Vagina (tissue), 2 donors: ENCODE results near the gene ZMIZ1.

Source experiments
- POLR2A ChIP-seq, 2 donors: fragments of 450-650 bp; IDR thresholded peaks; one replicate each; pipeline ENCODE4 v1.6.1; 2017; ENCODE audit warnings: antibody characterized with exemption in 2 of 2, mild to moderate bottlenecking in 2 of 2, moderate library complexity in 2 of 2
- POLR2AphosphoS5 ChIP-seq, 2 donors: sonication (generic); formaldehyde crosslinking; IDR thresholded peaks; one replicate each; pipeline ENCODE4 v1.9.0; 2017; ENCODE audit warnings: antibody characterized with exemption in 2 of 2, mild to moderate bottlenecking in 2 of 2, low read depth in 1 of 2; ENCODE audit not compliant: insufficient read depth in 1 of 2
- TF ChIP-seq, protein P1 (sequence below), 3 experiments: fragments of 450-650 bp in 2 of 3; fragments of 200-600 bp in 1 of 3; sonication (generic) in 1 of 3; IDR thresholded peaks; one replicate each; pipeline ENCODE4 v1.5.1; 2017 to 2019; ENCODE audit warnings: antibody characterized with exemption in 3 of 3, mild to moderate bottlenecking in 2 of 3, moderate library complexity in 2 of 3

GRCh38 chr10:79028056-79028430 lies 40.7 kb upstream of the ZMIZ1 start:
- TF ChIP-seq, protein P1, sequence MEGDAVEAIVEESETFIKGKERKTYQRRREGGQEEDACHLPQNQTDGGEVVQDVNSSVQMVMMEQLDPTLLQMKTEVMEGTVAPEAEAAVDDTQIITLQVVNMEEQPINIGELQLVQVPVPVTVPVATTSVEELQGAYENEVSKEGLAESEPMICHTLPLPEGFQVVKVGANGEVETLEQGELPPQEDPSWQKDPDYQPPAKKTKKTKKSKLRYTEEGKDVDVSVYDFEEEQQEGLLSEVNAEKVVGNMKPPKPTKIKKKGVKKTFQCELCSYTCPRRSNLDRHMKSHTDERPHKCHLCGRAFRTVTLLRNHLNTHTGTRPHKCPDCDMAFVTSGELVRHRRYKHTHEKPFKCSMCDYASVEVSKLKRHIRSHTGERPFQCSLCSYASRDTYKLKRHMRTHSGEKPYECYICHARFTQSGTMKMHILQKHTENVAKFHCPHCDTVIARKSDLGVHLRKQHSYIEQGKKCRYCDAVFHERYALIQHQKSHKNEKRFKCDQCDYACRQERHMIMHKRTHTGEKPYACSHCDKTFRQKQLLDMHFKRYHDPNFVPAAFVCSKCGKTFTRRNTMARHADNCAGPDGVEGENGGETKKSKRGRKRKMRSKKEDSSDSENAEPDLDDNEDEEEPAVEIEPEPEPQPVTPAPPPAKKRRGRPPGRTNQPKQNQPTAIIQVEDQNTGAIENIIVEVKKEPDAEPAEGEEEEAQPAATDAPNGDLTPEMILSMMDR (IDR thresholded peaks at IDR 0.05) = no peak
- no peak for TF ChIP-seq POLR2AphosphoS5 (IDR thresholded peaks at IDR 0.05; ENCODE audit: insufficient read depth in 1 of 2, low read depth in 1 of 2)
- no peak for TF ChIP-seq POLR2A (IDR thresholded peaks at IDR 0.05)
